ENCODE results near the gene UGCG. TPM values are rescaled to one million over a fixed set of nuclear protein-coding genes. Genes with fewer than 3 reads are reported as not detected.
"Not testable (repeated sequence)": the region's sequence is repeated elsewhere in the genome, so short reads cannot be mapped to it uniquely, and the experiment has no call there.

UGCG gene
- total RNA-seq, 4 donors from 2014 or later = 12.5 to 30.4 (median 21.2) TPM

GRCh38 chr9:111940697-111941096 lies 44.1 kb downstream of the UGCG start:
- intact Hi-C loops (cut with DNase I) = no loop called here
- H3K4me1 ChIP-seq = peaks cover 0 to 7% of the 10 kb centered on the region in 2 donors
- no peaks in the 10 kb centered on the region for H3K27me3 ChIP-seq
- no peak overlapping the region for H3K4me3 ChIP-seq (replicated peaks in 1 of 3)
- no peak overlapping the region for H3K27ac ChIP-seq
- no peak for TF ChIP-seq CTCF (IDR thresholded peaks at IDR 0.05)
- TF ChIP-seq POLR2A (IDR thresholded peaks at IDR 0.05) = no peak
- no peak for DNase-seq
- WGBS, 2 donors = 87 to 97% methylated on average over 3 of the region's 3 CpGs
- no peaks in the 10 kb centered on the region for H3K36me3 ChIP-seq
- H3K9me3 ChIP-seq = no peaks in the 10 kb centered on the region

GRCh38 chr9:111943200-111943599 lies 46.6 kb downstream of the UGCG start:
- TF ChIP-seq POLR2A (IDR thresholded peaks at IDR 0.05) (no peak), CTCF (IDR thresholded peaks at IDR 0.05) (no peak)

GRCh38 chr9:111943746-111944145 lies 47.1 kb downstream of the UGCG start:
- intact Hi-C loops (cut with DNase I) = no loop called here
- Histone ChIP-seq H3K36me3 (no peaks in the 10 kb centered on the region), H3K4me3 (replicated peaks in 1 of 3) (no peak overlapping the region), H3K4me1 (no peaks in the 10 kb centered on the region), H3K27me3 (no peaks in the 10 kb centered on the region), H3K9me3 (no peaks in the 10 kb centered on the region), H3K27ac (no peak overlapping the region)
- WGBS, 2 donors = 84 to 92% methylated on average over 3 of the region's 3 CpGs
- TF ChIP-seq POLR2A (IDR thresholded peaks at IDR 0.05) = no peak
- DNase-seq = no peak

More at GRCh38 chr9:111943200-111943599, 46.6 kb downstream of the UGCG start:
- no peak overlapping the region for H3K4me3 ChIP-seq (replicated peaks in 1 of 3)
- no peaks in the 10 kb centered on the region for H3K36me3 ChIP-seq
- H3K9me3 ChIP-seq = no peaks in the 10 kb centered on the region
- DNase-seq = no peak
- 89 to 90% methylated on average over 4 of the region's 4 CpGs for WGBS, 2 donors
- no peak overlapping the region for H3K27ac ChIP-seq
- intact Hi-C loops (cut with DNase I) = no loop called here
- no peaks in the 10 kb centered on the region for H3K27me3 ChIP-seq
- no peaks in the 10 kb centered on the region for H3K4me1 ChIP-seq

- intact Hi-C loops (cut with DNase I) = no loop called here
- Histone ChIP-seq H3K4me3 (replicated peaks in 1 of 3) (no peak overlapping the region), H3K4me1 (no peaks in the 10 kb centered on the region), H3K36me3 (no peaks in the 10 kb centered on the region), H3K27me3 (no peaks in the 10 kb centered on the region), H3K27ac (no peak overlapping the region), H3K9me3 (no peaks in the 10 kb centered on the region)
- TF ChIP-seq CTCF (IDR thresholded peaks at IDR 0.05) = no peak
- TF ChIP-seq POLR2A (IDR thresholded peaks at IDR 0.05) = no peak
- no peak for DNase-seq
- WGBS, 2 donors = 92 to 94% methylated on average over 3 of the region's 3 CpGs
Measured at GRCh38 chr9:111944241-111944866, 47.7 kb downstream of the UGCG start.

GRCh38 chr9:111945216-111945615 lies 48.6 kb downstream of the UGCG start:
- H3K4me3 ChIP-seq (replicated peaks in 1 of 3) = no peak overlapping the region
- no peaks in the 10 kb centered on the region for H3K27me3 ChIP-seq
- 57 to 68% methylated on average over 3 of the region's 3 CpGs for WGBS, 2 donors
- H3K36me3 ChIP-seq = no peaks in the 10 kb centered on the region
- TF ChIP-seq POLR2A (IDR thresholded peaks at IDR 0.05) (no peak), CTCF (IDR thresholded peaks at IDR 0.05) (no peak)
- intact Hi-C loops (cut with DNase I) = no loop called here
- H3K9me3 ChIP-seq = no peaks in the 10 kb centered on the region
- no peaks in the 10 kb centered on the region for H3K4me1 ChIP-seq
- no peak for DNase-seq
- no peak overlapping the region for H3K27ac ChIP-seq

GRCh38 chr9:111948109-111948508 lies 51.5 kb downstream of the UGCG start:
- H3K9me3 ChIP-seq; DNase-seq; H3K27me3 ChIP-seq; H3K36me3 ChIP-seq; H3K27ac ChIP-seq; intact Hi-C loops (cut with DNase I); H3K4me3 ChIP-seq (replicated peaks in 1 of 3); H3K4me1 ChIP-seq: not testable (repeated sequence)
- WGBS, 2 donors = 95% methylated on average over 21 of the region's 21 CpGs

Measured in thyroid gland (tissue), 4 donors.